IMR-90 (cell line): ENCODE data around the gene ZDHHC21. TPM values are rescaled to one million over a fixed set of nuclear protein-coding genes. Genes with fewer than 3 reads are reported as not detected.

ENCODE experiments used
- ATAC-seq: fragments of 200-7000 bp; cut with Tn5 transposase; 2 replicates; pipeline ENCODE4 v1.9.1; 2020; ENCODE audit warnings: low read depth, mild to moderate bottlenecking, moderate library complexity
- BruUV-seq: library from RNA; stranded (reverse); fragments of 400-500 nt; replicated peaks from 2 replicates; lab custom pipeline; 2021; lab: Mats Ljungman, UMichigan
- CTCF ChIA-PET: fragments of 300-600 bp; formaldehyde crosslinking; extraction: SDS; loops from one replicate; lab custom pipeline; 2021; ENCODE audit warnings: antibody characterized with exemption; lab: Yijun Ruan, JAX
- POLR2A ChIA-PET: fragments of 300-600 bp; sonication (Branson Sonifier 250); formaldehyde crosslinking; loops from one replicate; lab custom pipeline; 2022; ENCODE audit warnings: antibody characterized with exemption; ENCODE audit not compliant: unreplicated experiment; lab: Charles Lee
- DNase-seq: peaks from one replicate; pipeline ENCODE4 v3.0.0; 2013
- H2AFZ ChIP-seq: replicated peaks from 2 replicates; pipeline ENCODE3; 2013; ENCODE audit warnings: low read length, mild to moderate bottlenecking; ENCODE audit not compliant: poor library complexity
- H2AK5ac ChIP-seq: 2 replicates; pipeline ENCODE4 v1.6.1; 2013; ENCODE audit warnings: low read depth, low read length, inconsistent platforms
- H2AK9ac ChIP-seq: replicated peaks from 2 replicates; pipeline ENCODE3; 2013; ENCODE audit warnings: mild to moderate bottlenecking, low read depth, low read length, moderate library complexity; ENCODE audit not compliant: poor library complexity
- H2BK120ac ChIP-seq: 2 replicates; pipeline ENCODE4 v1.6.1; 2013; ENCODE audit warnings: low read depth, low read length, inconsistent platforms
- H2BK15ac ChIP-seq: 3 replicates; pipeline ENCODE4 v1.6.1; 2013; ENCODE audit warnings: low read depth, low read length, inconsistent platforms
- H2BK20ac ChIP-seq: 2 replicates; pipeline ENCODE4 v1.6.1; 2013; ENCODE audit warnings: low read depth, mild to moderate bottlenecking, inconsistent platforms, low read length, moderate library complexity
- H2BK5ac ChIP-seq: 2 replicates; pipeline ENCODE4 v1.6.1; 2013; ENCODE audit warnings: mild to moderate bottlenecking, low read depth, low read length, inconsistent platforms; ENCODE audit not compliant: poor library complexity, severe bottlenecking
- H3K14ac ChIP-seq: replicated peaks from 2 replicates; pipeline ENCODE4 v1.6.1; 2013; ENCODE audit warnings: low read depth, low read length, inconsistent platforms
- H3K18ac ChIP-seq: 2 replicates; pipeline ENCODE4 v1.6.1; 2013; ENCODE audit warnings: low read depth, low read length, control low read depth
- H3K23ac ChIP-seq: 2 replicates; pipeline ENCODE4 v1.6.1; 2013; ENCODE audit warnings: low read depth, low read length, inconsistent platforms
- H3K27ac ChIP-seq: 2 replicates; pipeline ENCODE4 v1.5.1; 2013; ENCODE audit warnings: mild to moderate bottlenecking, control low read depth, low read length; ENCODE audit not compliant: insufficient read depth
- H3K27me3 ChIP-seq: 2 replicates; pipeline ENCODE4 v1.6.1; 2013; ENCODE audit warnings: low read length; ENCODE audit not compliant: control insufficient read depth, insufficient read depth
- H3K36me3 ChIP-seq: 2 replicates; pipeline ENCODE4 v1.6.1; 2013; ENCODE audit warnings: low read length, mixed read lengths; ENCODE audit not compliant: control insufficient read depth, insufficient read depth
- H3K4ac ChIP-seq: 2 replicates; pipeline ENCODE4 v1.6.1; 2013; ENCODE audit warnings: low read depth, low read length, inconsistent platforms
- H3K4me1 ChIP-seq: 2 replicates; pipeline ENCODE4 v1.6.1; 2013; ENCODE audit warnings: low read length, mixed read lengths; ENCODE audit not compliant: control insufficient read depth, insufficient read depth
- H3K4me2 ChIP-seq: 2 replicates; pipeline ENCODE4 v1.6.1; 2013; ENCODE audit warnings: low read depth, mild to moderate bottlenecking, control low read depth, low read length, moderate library complexity
- H3K4me3 ChIP-seq: 2 replicates; pipeline ENCODE4 v1.5.1; 2013; ENCODE audit warnings: low read depth, mild to moderate bottlenecking, control low read depth, low read length, moderate library complexity; ENCODE audit not compliant: insufficient read depth
- H3K56ac ChIP-seq: 2 replicates; pipeline ENCODE4 v1.6.1; 2013; ENCODE audit warnings: low read length, inconsistent platforms; ENCODE audit not compliant: insufficient read depth; ENCODE audit errors: extremely low read depth
- H3K79me1 ChIP-seq, 2 experiments: 2 replicates each; pipeline ENCODE4 v1.6.1; 2013; ENCODE audit warnings: low read length in 2 of 2, inconsistent platforms in 1 of 2, low read depth in 1 of 2
- H3K9ac ChIP-seq: 2 replicates; pipeline ENCODE4 v1.6.1; 2013; ENCODE audit warnings: low read depth, low read length, control low read depth
- H3K9me1 ChIP-seq: 2 replicates; pipeline ENCODE4 v1.6.1; 2013; ENCODE audit warnings: low read length, inconsistent platforms; ENCODE audit not compliant: insufficient read depth
- H3K9me3 ChIP-seq: 2 replicates; pipeline ENCODE4 v1.6.1; 2013; ENCODE audit warnings: low read length; ENCODE audit not compliant: control insufficient read depth, insufficient read depth
- H4K20me1 ChIP-seq: 2 replicates; pipeline ENCODE4 v1.6.1; 2013; ENCODE audit warnings: low read length, inconsistent platforms; ENCODE audit not compliant: insufficient read depth
- H4K5ac ChIP-seq: 2 replicates; pipeline ENCODE4 v1.6.1; 2013; ENCODE audit warnings: mild to moderate bottlenecking, low read depth, low read length, control low read depth
- H4K8ac ChIP-seq, 2 experiments: 2 replicates each; pipeline ENCODE4 v1.6.1; 2013; ENCODE audit warnings: low read depth in 2 of 2, low read length in 2 of 2, control low read depth in 1 of 2, inconsistent platforms in 1 of 2
- H4K91ac ChIP-seq: 2 replicates; pipeline ENCODE4 v1.6.1; 2013; ENCODE audit warnings: low read depth, low read length, inconsistent platforms; ENCODE audit not compliant: insufficient read depth
- BHLHE40 ChIP-seq: fragments of 150-350 bp; IDR thresholded peaks from 2 replicates; pipeline ENCODE4 v1.6.1; 2016; ENCODE audit warnings: mild to moderate bottlenecking, low read depth, low read length
- CEBPB ChIP-seq: IDR thresholded peaks from 2 replicates; pipeline ENCODE4 v1.6.1; 2012; ENCODE audit warnings: low read depth, low read length, improper control_type of control experiment
- CHD1 ChIP-seq: IDR thresholded peaks from 2 replicates; pipeline ENCODE4 v1.6.1; 2012; ENCODE audit warnings: low read depth, low read length, improper control_type of control experiment
- FOS ChIP-seq: fragments of 150-350 bp; IDR thresholded peaks from 2 replicates; pipeline ENCODE4 v1.6.1; 2016; ENCODE audit warnings: low read depth, low read length
- MAFK ChIP-seq: IDR thresholded peaks from 2 replicates; pipeline ENCODE4 v1.6.1; 2012; ENCODE audit warnings: low read depth, low read length, improper control_type of control experiment
- MAZ ChIP-seq: IDR thresholded peaks from 2 replicates; pipeline ENCODE4 v1.6.1; 2012; ENCODE audit warnings: low read depth, mild to moderate bottlenecking, low read length, improper control_type of control experiment, moderate library complexity, borderline replicate concordance
- MXI1 ChIP-seq: IDR thresholded peaks from 2 replicates; pipeline ENCODE4 v1.6.1; 2012; ENCODE audit warnings: low read depth, mild to moderate bottlenecking, low read length, moderate library complexity, borderline replicate concordance
- NFE2L2 ChIP-seq: fragments of 150-350 bp; IDR thresholded peaks from 2 replicates; pipeline ENCODE4 v1.6.1; 2016; ENCODE audit warnings: low read depth, mild to moderate bottlenecking, low read length
- RAD21 ChIP-seq: IDR thresholded peaks from 2 replicates; pipeline ENCODE4 v1.6.1; 2012; ENCODE audit warnings: low read length, improper control_type of control experiment
- RCOR1 ChIP-seq: IDR thresholded peaks from 2 replicates; pipeline ENCODE4 v1.6.1; 2012; ENCODE audit warnings: mild to moderate bottlenecking, low read length, improper control_type of control experiment; ENCODE audit not compliant: insufficient replicate concordance
- SMC3 ChIP-seq: fragments of 150-350 bp; IDR thresholded peaks from 2 replicates; pipeline ENCODE4 v1.6.1; 2016; ENCODE audit warnings: low read depth, mild to moderate bottlenecking, antibody characterized with exemption, low read length, moderate library complexity
- WGBS, 2 experiments: methylation state at CpG; one replicate each; pipeline versions ENCODE4 v1.1.5 to v1.1.7; 2013; ENCODE audit warnings: missing lambda C conversion rate in 2 of 2; ENCODE audit not compliant: insufficient read length in 1 of 2; ENCODE audit errors: extremely low coverage in 2 of 2; 5-methylcytosine and 5-hydroxymethylcytosine counted together
- dilution Hi-C: fragments of 300-500 bp; cut with HindIII; formaldehyde crosslinking; loops from one replicate; pipeline ENCODE4 v1.14.3; 2018; ENCODE audit warnings: low sequenced_read_pairs; ENCODE audit not compliant: unreplicated experiment
- in situ Hi-C: fragments of 300-500 bp; cut with MboI; formaldehyde crosslinking; loops from 3 replicates; pipeline ENCODE4 v1.14.3; 2019; ENCODE audit warnings: low sequenced_read_pairs, inconsistent platforms, mixed read lengths
- intact Hi-C: fragments of 100-400 bp; cut with micrococcal nuclease; formaldehyde crosslinking; loops from 2 replicates; pipeline ENCODE4 v1.10.0; 2022
- polyA plus RNA-seq, 3 experiments: library from polyadenylated mRNA; depleted of rRNA; stranded (reverse); fragments of >200 nt; gene quantifications; 2 replicates each; pipeline ENCODE4 v1.2.3, GENCODE V29; 2012; ENCODE audit warnings: low replicate concordance in 1 of 3
- total RNA-seq: library from RNA; depleted of rRNA; stranded (reverse); fragments of >200 nt; gene quantifications from 2 replicates; pipeline ENCODE4 v1.2.3, GENCODE V29; 2012
- TF ChIP-seq, protein P1 (sequence below): fragments of 150-350 bp; IDR thresholded peaks from 2 replicates; pipeline ENCODE4 v1.6.1; 2016; ENCODE audit warnings: low read depth, mild to moderate bottlenecking, low read length, moderate library complexity, borderline replicate concordance
- TF ChIP-seq, protein P2 (sequence below): fragments of 150-350 bp; IDR thresholded peaks from 2 replicates; pipeline ENCODE4 v1.6.1; 2017; ENCODE audit warnings: mild to moderate bottlenecking, antibody characterized with exemption, low read length, low read depth

Gene ZDHHC21
- total and polyA plus RNA-seq, 2 of the 4 experiments (the other 2 are of a cell fraction) = 2.8 to 4.5 TPM

DNA sequence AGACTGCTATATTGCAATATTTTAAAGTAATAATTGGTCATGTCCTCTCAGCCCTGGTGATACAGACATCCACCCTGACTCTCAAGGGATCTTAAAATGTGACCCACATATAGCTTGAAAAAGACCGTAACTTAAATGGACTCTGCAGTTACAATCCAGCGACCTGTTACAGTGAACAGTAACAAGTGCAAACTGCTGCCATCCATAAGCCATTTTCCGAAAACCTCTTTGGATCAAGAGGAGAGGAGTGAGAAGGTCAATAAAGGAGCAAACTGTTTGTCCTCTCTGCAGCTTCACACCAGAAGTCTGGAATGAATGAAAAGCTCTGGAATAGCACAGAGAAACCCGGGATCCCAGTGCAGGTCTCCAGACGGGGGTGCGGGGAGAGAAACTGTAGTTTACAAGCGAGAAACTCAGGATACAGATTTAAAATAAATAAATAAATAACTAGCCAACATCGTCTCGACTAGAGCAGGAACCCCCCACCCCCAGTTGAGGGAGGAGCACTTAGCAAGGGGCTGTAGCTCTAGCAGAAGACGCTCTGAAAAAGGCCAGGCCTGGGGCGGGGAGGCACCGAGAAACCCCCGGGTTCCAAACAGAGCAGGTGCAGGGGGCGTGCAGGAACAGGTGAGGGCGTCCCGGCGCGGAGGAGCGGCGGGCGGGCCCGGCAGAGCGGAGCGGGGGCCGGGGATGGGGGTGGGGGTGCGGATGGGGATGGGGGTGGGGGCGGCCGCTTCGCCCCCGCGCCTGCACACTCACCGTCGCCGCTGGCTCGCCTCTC lies 572 bp downstream of the ZDHHC21 start:
- Histone ChIP-seq H4K20me1 (no peaks in the 10 kb centered on the region), H2BK15ac (no peak overlapping the region), H3K18ac (no peak overlapping the region), H3K23ac (peak overlapping the region; percentile 88; the same call in 1 of the 2 replicates), H4K8ac (peak overlapping the region in 1 of 2 experiments; percentile 55; a peak in 2 of 4 replicates), H2BK5ac (no peak overlapping the region), H3K27me3 (peaks cover 3% of the 10 kb centered on the region; the same call in 1 of the 2 replicates), H2AK5ac (no peak overlapping the region), H3K4ac (peak overlapping the region; percentile 34; the same call in 1 of the 2 replicates), H2AFZ (peak overlapping the region; percentile 95), H3K9me1 (no peaks in the 10 kb centered on the region), H3K56ac (0 out of 2 replicates have a peak overlapping the region, but pooled peaks have one; percentile 46), H4K91ac (no peak overlapping the region), H3K27ac (no peak overlapping the region; the same call in 1 of the 2 replicates), H2BK120ac (no peak overlapping the region), H3K4me1 (0 out of 2 replicates have a peak, but pooled peaks cover 2% of the 10 kb centered on the region), H3K14ac (peak overlapping the region; percentile 58), H3K4me3 (peak overlapping the region; percentile 82), H3K9ac (peak overlapping the region; percentile 66), H3K4me2 (peak overlapping the region; percentile 92), H4K5ac (no peak overlapping the region), H3K79me1 (peaks cover 5 to 10% of the 10 kb centered on the region in 2 experiments; a peak in 3 of 4 replicates), H3K36me3 (peaks cover 1% of the 10 kb centered on the region), H3K9me3 (no peaks in the 10 kb centered on the region), H2BK20ac (no peak overlapping the region), H2AK9ac (peak overlapping the region; percentile 70)
- POLR2A ChIA-PET = no interaction called here
- CTCF ChIA-PET = interaction anchor here (0.5 to 1.1 kb wide), 4 partner anchors 18 to 1313 kb away, joined by 3 read pairs; no protein-coding TSS in a partner anchor
- dilution Hi-C loops (no loop called here), intact Hi-C loops (no loop called here), in situ Hi-C loops (no loop called here)
- DNase-seq (peak; percentile 1), ATAC-seq (peak; percentile 60)
- BruUV-seq = no TSS peak
- WGBS, 2 experiments = no CpG with 5 or more reads among the region's 35 CpGs
- no peak for TF ChIP-seq SMC3
- no peak for TF ChIP-seq MAFK
- no peak for TF ChIP-seq NFE2L2
- TF ChIP-seq MXI1 = no peak
- no peak for TF ChIP-seq MAZ
- TF ChIP-seq, protein P1, sequence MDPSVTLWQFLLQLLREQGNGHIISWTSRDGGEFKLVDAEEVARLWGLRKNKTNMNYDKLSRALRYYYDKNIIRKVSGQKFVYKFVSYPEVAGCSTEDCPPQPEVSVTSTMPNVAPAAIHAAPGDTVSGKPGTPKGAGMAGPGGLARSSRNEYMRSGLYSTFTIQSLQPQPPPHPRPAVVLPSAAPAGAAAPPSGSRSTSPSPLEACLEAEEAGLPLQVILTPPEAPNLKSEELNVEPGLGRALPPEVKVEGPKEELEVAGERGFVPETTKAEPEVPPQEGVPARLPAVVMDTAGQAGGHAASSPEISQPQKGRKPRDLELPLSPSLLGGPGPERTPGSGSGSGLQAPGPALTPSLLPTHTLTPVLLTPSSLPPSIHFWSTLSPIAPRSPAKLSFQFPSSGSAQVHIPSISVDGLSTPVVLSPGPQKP = no peak
- TF ChIP-seq FOS = no peak
- TF ChIP-seq RAD21 = no peak
- no peak for TF ChIP-seq CEBPB
- no peak for TF ChIP-seq RCOR1
- TF ChIP-seq, protein P2, sequence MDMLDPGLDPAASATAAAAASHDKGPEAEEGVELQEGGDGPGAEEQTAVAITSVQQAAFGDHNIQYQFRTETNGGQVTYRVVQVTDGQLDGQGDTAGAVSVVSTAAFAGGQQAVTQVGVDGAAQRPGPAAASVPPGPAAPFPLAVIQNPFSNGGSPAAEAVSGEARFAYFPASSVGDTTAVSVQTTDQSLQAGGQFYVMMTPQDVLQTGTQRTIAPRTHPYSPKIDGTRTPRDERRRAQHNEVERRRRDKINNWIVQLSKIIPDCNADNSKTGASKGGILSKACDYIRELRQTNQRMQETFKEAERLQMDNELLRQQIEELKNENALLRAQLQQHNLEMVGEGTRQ = no peak
- no peak for TF ChIP-seq CHD1
- no peak for TF ChIP-seq BHLHE40
